Natural killer cell (primary cell): ENCODE results near the gene ESYT3. TPM values are rescaled to one million over a fixed set of nuclear protein-coding genes. Genes with fewer than 3 reads are reported as not detected.
"Not testable (repeated sequence)": the region's sequence is repeated elsewhere in the genome, so short reads cannot be mapped to it uniquely, and the experiment has no call there.

Experiments used
- ATAC-seq, 3 donors: fragments of 150-1000 bp in 2 of 3; fragments of 200-7000 bp in 1 of 3; cut with Tn5 transposase; 1 replicate in 1 of 3; 2 replicates in 2 of 3; pipeline ENCODE4 v1.10.0; 2021; ENCODE audit warnings: mild to moderate bottlenecking in 2 of 3, moderate library complexity in 2 of 3
- DNase-seq, 2 donors: peaks; one replicate each; pipeline versions ENCODE4 v3.0.0 to v3.0.0-alpha.2; 2013 to 2021; ENCODE audit warnings: mixed read lengths in 1 of 2
- H3K27ac ChIP-seq: one replicate; pipeline ENCODE4 v1.5.1; 2013; ENCODE audit warnings: mild to moderate bottlenecking, low read length
- H3K27me3 ChIP-seq: one replicate; pipeline ENCODE4 v1.6.1; 2013; ENCODE audit warnings: low read length; ENCODE audit not compliant: control insufficient read depth, insufficient read depth
- H3K36me3 ChIP-seq: one replicate; pipeline ENCODE4 v1.6.1; 2013; ENCODE audit warnings: low read length; ENCODE audit not compliant: control insufficient read depth, insufficient read depth
- H3K4me1 ChIP-seq: one replicate; pipeline ENCODE4 v1.6.1; 2013; ENCODE audit warnings: low read length; ENCODE audit not compliant: control insufficient read depth, insufficient read depth
- H3K4me3 ChIP-seq: one replicate; pipeline ENCODE4 v1.5.1; 2013; ENCODE audit warnings: low read length
- H3K9me3 ChIP-seq: one replicate; pipeline ENCODE4 v1.6.1; 2013; ENCODE audit warnings: low read length; ENCODE audit not compliant: control insufficient read depth, insufficient read depth
- H3K27ac Mint-ChIP-seq, 2 donors: one replicate each; pipeline ENCODE4 v1.8.0; 2022; ENCODE audit warnings: mild to moderate bottlenecking in 2 of 2, mixed read lengths in 2 of 2, moderate library complexity in 1 of 2
- H3K27me3 Mint-ChIP-seq, 2 donors: one replicate each; pipeline ENCODE4 v1.8.0; 2022; ENCODE audit warnings: low read depth in 2 of 2, mixed read lengths in 2 of 2
- H3K36me3 Mint-ChIP-seq: one replicate; pipeline ENCODE4 v1.8.0; 2022; ENCODE audit warnings: mixed read lengths
- H3K4me1 Mint-ChIP-seq, 2 donors: one replicate each; pipeline ENCODE4 v1.8.0; 2022; ENCODE audit warnings: mixed read lengths in 2 of 2
- H3K4me3 Mint-ChIP-seq: one replicate; pipeline ENCODE4 v1.8.0; 2022; ENCODE audit warnings: mild to moderate bottlenecking, moderate library complexity, mixed read lengths
- H3K9me3 Mint-ChIP-seq, 2 donors: one replicate each; pipeline ENCODE4 v1.8.0; 2022; ENCODE audit warnings: mixed read lengths in 2 of 2
- CTCF ChIP-seq: fragments of 200-600 bp; IDR thresholded peaks from one replicate; pipeline ENCODE4 v1.8.0; 2022; ENCODE audit warnings: antibody characterized with exemption
- WGBS: methylation state at CpG from one replicate; pipeline ENCODE4 v1.1.7; 2013; ENCODE audit warnings: missing lambda C conversion rate; ENCODE audit not compliant: insufficient coverage; 5-methylcytosine and 5-hydroxymethylcytosine counted together
- intact Hi-C: fragments of 100-400 bp; cut with micrococcal nuclease; formaldehyde crosslinking; loops from one replicate; pipeline ENCODE4 v1.14.2; 2022
- total RNA-seq, 4 donors: library from RNA; stranded (reverse); fragments of 120-200 nt in 1 of 4; gene quantifications; one replicate each; pipeline versions ENCODE4 v1.2.3 to v1.2.4, GENCODE V29; 2013 to 2022

Gene ESYT3
- total RNA-seq, 3 donors from 2014 or later (not counting 1 experiment from before 2014, with no cell fraction given) = not detected

DNA sequence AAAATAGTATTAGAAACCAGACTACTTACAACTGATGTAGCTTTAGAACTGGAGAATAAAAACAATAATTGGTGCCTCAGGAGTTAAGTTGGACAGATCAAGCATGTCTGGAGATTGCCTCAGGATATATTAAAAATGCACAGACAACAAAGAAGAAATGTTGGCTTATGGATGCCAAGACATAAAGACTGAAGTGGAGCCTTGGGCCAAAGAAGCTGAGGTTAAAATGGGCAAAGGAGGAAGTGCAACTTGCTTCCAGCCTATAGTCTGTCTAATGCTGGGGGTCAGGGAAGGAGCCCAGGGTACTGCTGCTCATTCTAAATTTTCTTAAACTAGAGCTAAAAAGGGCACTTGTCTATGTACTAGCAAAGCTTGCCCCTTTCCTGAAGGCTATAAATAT, 77.5 kb downstream of the ESYT3 start:
- DNase-seq = no peak
- no peak for ATAC-seq
- Histone ChIP-seq H3K27me3 (no peaks in the 10 kb centered on the region), H3K4me1 (no peaks in the 10 kb centered on the region), H3K9me3 (no peaks in the 10 kb centered on the region), H3K36me3 (no peaks in the 10 kb centered on the region), H3K4me3 (no peak overlapping the region), H3K27ac (no peak overlapping the region)
- Mint-ChIP-seq H3K4me1 (no peaks in the 10 kb centered on the region), H3K4me3 (no peak overlapping the region), H3K9me3 (no peaks in the 10 kb centered on the region), H3K27me3 (no peaks in the 10 kb centered on the region), H3K36me3 (no peaks in the 10 kb centered on the region), H3K27ac (no peak overlapping the region)
- intact Hi-C loops = no loop called here
- TF ChIP-seq CTCF = no peak

- peaks cover 5% of the 10 kb centered on the region for H3K9me3 ChIP-seq
- no peaks in the 10 kb centered on the region for H3K4me1 Mint-ChIP-seq
- no peaks in the 10 kb centered on the region for H3K36me3 ChIP-seq
- H3K27ac Mint-ChIP-seq = no peak overlapping the region
- no peaks in the 10 kb centered on the region for H3K27me3 ChIP-seq
- TF ChIP-seq CTCF = no peak
- no peak for DNase-seq
- H3K4me3 ChIP-seq = no peak overlapping the region
- intact Hi-C loops = no loop called here
- H3K27me3 Mint-ChIP-seq = no peaks in the 10 kb centered on the region
- no peaks in the 10 kb centered on the region for H3K9me3 Mint-ChIP-seq
- no peaks in the 10 kb centered on the region for H3K4me1 ChIP-seq
- 67% methylated on average over 2 of the region's 2 CpGs for WGBS
- no peak for ATAC-seq
- no peak overlapping the region for H3K4me3 Mint-ChIP-seq
- H3K27ac ChIP-seq = no peak overlapping the region
- no peaks in the 10 kb centered on the region for H3K36me3 Mint-ChIP-seq
These were observed 78.9 kb downstream of the ESYT3 start for GRCh38 chr3:138513090-138513843.

DNA sequence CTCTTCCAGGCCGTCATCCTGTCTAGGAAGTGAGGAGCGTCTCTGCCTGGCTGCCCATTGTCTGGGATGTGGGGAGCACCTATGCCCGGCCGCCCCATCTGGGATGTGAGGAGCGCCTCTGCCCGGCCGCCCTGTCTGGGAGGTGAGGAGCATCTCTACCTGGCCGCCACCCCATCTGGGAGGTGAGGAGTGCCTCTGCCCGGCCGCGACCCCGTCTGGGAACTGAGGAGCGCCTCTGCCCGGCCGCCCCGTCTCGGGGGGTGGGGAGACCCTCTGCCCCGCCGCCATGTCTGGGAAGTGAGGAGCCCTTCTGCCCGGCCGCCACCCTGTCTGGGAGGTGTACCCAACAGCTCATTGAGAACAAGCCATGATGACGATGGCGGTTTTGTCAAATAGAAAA, 87.0 kb downstream of the ESYT3 start:
- H3K4me3 ChIP-seq, H3K9me3 ChIP-seq, H3K36me3 ChIP-seq, ATAC-seq, H3K27ac ChIP-seq, intact Hi-C loops, DNase-seq, H3K27me3 Mint-ChIP-seq, H3K4me3 Mint-ChIP-seq, H3K9me3 Mint-ChIP-seq, H3K4me1 ChIP-seq, H3K4me1 Mint-ChIP-seq, H3K27me3 ChIP-seq, H3K27ac Mint-ChIP-seq: not testable (repeated sequence)
- H3K36me3 Mint-ChIP-seq = peaks cover 12% of the 10 kb centered on the region
- WGBS = 95% methylated on average over 23 of the region's 23 CpGs

Other genes starting within 250 kb of the ESYT3 start
- gene ARMC8, start 247.3 kb upstream of the ESYT3 start, total RNA-seq = 10 to 100 TPM; 75.4 to 93.5 (median 86.4) TPM
- gene NME9, start 104.8 kb upstream of the ESYT3 start, total RNA-seq = not detected
- gene MRAS, start 86.0 kb upstream of the ESYT3 start, total RNA-seq = 1 to 10 TPM; 1.2 to 4.9 (median 2.4) TPM
- gene CEP70, start 159.6 kb downstream of the ESYT3 start, total RNA-seq = 10 to 100 TPM; 17.0 to 23.9 (median 22.7) TPM
- gene FAIM, start 174.2 kb downstream of the ESYT3 start, total RNA-seq = 1 to 10 TPM; 4.6 to 7.6 (median 5.6) TPM